NT2/D1 (cell line): ENCODE data around the gene SCML1.
A peak's percentile ranks its signal among the peaks of the same experiment; 100 is the strongest.

Experiments
- DNase-seq: peaks from one replicate; pipeline ENCODE4 v3.0.0-alpha.2; 2011; ENCODE audit warnings: low read depth, low spot score
- H3K27me3 ChIP-seq: 2 replicates; pipeline ENCODE4 v1.6.0; 2011; ENCODE audit warnings: mild to moderate bottlenecking; ENCODE audit not compliant: insufficient read length, insufficient read depth
- H3K36me3 ChIP-seq: 2 replicates; pipeline ENCODE4 v1.6.1; 2011; ENCODE audit warnings: mild to moderate bottlenecking, low read length, mixed read lengths; ENCODE audit not compliant: insufficient read depth, insufficient read length
- H3K4me1 ChIP-seq: 2 replicates; pipeline ENCODE4 v1.5.1; 2011; ENCODE audit not compliant: insufficient read depth, insufficient read length
- H3K4me3 ChIP-seq: 2 replicates; pipeline ENCODE4 v1.5.1; 2011; ENCODE audit warnings: low read depth; ENCODE audit not compliant: insufficient read length
- H3K9ac ChIP-seq: 2 replicates; pipeline ENCODE4 v1.6.0; 2011; ENCODE audit warnings: low read depth; ENCODE audit not compliant: insufficient read length
- H3K9me3 ChIP-seq: 2 replicates; pipeline ENCODE4 v1.5.1; 2011; ENCODE audit warnings: mild to moderate bottlenecking, low read length; ENCODE audit not compliant: insufficient read depth
- SUZ12 ChIP-seq: IDR thresholded peaks from 2 replicates; pipeline ENCODE4 v1.6.1; 2011; ENCODE audit not compliant: insufficient read length, insufficient read depth; ENCODE audit errors: extremely low read depth
- YY1 ChIP-seq: IDR thresholded peaks from 2 replicates; pipeline ENCODE4 v1.6.1; 2011; ENCODE audit not compliant: insufficient read length, insufficient read depth
- ZNF274 ChIP-seq: IDR thresholded peaks from 2 replicates; pipeline ENCODE4 v1.6.1; 2011; ENCODE audit warnings: mild to moderate bottlenecking, low read depth, low read length

The SCML1 gene

GRCh38 chrX:17738737-17739535 lies 1.6 kb downstream of the SCML1 start:
- no peaks in the 10 kb centered on the region for H3K9me3 ChIP-seq
- TF ChIP-seq YY1 (no peak), ZNF274 (no peak), SUZ12 (no peak)
- H3K9ac ChIP-seq: peak overlapping the region; percentile 8
- peak overlapping the region; percentile 79 for H3K4me3 ChIP-seq
- H3K36me3 ChIP-seq: no peaks in the 10 kb centered on the region
- H3K4me1 ChIP-seq: no peaks in the 10 kb centered on the region
- DNase-seq: no peak
- peaks cover 6% of the 10 kb centered on the region for H3K27me3 ChIP-seq

DNA sequence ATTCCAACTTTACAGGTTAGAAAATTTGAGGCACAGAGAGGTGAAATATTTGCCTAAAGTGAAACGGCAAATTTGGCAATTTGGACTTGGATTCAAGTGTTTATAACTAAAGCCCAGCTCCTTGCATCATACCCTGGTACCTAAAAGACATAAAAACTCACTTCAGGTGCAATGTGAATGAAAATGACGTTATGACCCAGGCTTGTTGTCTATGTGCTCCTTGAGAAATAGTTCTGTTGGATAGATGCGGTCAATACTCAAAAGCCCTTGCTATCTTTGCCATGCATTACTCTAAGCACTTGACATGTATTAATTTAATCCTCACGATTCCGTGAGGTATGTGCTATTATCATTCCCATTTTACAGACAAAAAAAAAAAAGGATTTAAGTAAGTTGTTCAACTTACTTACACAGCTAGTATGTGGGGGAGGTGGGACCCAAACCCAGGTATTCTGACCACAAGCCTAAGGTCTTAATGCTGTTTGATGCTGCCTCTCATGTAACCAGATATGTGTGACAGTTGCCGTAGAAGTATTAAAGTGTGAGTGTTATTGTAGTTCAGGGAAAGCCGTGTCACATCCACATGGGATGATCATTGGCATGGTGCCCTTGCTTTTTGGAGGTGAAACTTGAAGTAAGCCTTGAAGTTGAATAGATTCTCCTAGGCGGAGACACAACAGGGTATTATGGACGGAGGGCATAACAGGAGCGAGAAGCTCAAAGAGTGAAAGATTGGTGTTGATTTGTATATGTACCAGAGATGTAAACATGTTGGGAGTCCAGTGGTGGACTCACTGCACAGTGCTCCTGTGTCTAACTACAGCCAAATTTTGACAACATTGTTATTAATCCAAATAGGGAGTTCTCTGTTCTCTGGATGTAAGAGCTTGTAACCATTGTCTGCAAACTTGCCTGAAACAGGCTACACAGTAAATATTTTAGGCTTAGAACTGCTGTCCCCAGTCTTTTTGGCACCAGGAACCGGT lies 3.1 kb downstream of the SCML1 start:
- H3K9ac ChIP-seq: no peak overlapping the region
- no peaks in the 10 kb centered on the region for H3K4me1 ChIP-seq
- peaks cover 6% of the 10 kb centered on the region for H3K27me3 ChIP-seq
- DNase-seq: no peak
- H3K9me3 ChIP-seq: no peaks in the 10 kb centered on the region
- no peak overlapping the region for H3K4me3 ChIP-seq
- no peaks in the 10 kb centered on the region for H3K36me3 ChIP-seq
- no peak for TF ChIP-seq ZNF274
- TF ChIP-seq YY1: no peak
- TF ChIP-seq SUZ12: no peak

DNA sequence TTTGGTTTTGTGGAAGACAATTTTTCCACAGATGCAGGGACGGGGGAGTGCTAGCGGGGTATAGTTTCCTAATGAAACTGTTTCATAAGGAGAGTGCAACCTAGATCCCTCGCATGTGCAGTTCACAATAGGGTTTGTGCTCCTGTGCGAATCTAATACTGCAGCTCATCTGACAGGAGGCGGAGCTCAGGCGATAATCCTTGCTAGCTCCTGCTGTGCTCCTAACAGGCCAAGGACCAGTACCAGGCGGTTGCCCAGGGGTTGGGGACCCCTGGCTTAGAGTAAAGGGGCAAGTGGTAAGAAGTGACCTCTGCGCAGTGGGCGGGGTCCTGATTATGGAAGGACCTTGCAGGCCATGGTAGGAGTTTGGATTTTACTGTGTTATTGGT lies 3.8 kb downstream of the SCML1 start:
- Histone ChIP-seq H3K4me1 (no peaks in the 10 kb centered on the region), H3K4me3 (no peak overlapping the region), H3K9ac (no peak overlapping the region), H3K27me3 (peaks cover 6% of the 10 kb centered on the region), H3K36me3 (no peaks in the 10 kb centered on the region), H3K9me3 (no peaks in the 10 kb centered on the region)
- no peak for TF ChIP-seq YY1
- no peak for TF ChIP-seq ZNF274
- TF ChIP-seq SUZ12: no peak
- no peak for DNase-seq

- Histone ChIP-seq H3K27me3 (peaks cover 3% of the 10 kb centered on the region), H3K9me3 (no peaks in the 10 kb centered on the region), H3K4me1 (no peaks in the 10 kb centered on the region), H3K36me3 (no peaks in the 10 kb centered on the region), H3K4me3 (no peak overlapping the region), H3K9ac (no peak overlapping the region)
- no peak for TF ChIP-seq ZNF274
- TF ChIP-seq SUZ12: no peak
- TF ChIP-seq YY1: no peak
- no peak for DNase-seq
Measured at GRCh38 chrX:17743913-17744312, 6.6 kb downstream of the SCML1 start.

DNA sequence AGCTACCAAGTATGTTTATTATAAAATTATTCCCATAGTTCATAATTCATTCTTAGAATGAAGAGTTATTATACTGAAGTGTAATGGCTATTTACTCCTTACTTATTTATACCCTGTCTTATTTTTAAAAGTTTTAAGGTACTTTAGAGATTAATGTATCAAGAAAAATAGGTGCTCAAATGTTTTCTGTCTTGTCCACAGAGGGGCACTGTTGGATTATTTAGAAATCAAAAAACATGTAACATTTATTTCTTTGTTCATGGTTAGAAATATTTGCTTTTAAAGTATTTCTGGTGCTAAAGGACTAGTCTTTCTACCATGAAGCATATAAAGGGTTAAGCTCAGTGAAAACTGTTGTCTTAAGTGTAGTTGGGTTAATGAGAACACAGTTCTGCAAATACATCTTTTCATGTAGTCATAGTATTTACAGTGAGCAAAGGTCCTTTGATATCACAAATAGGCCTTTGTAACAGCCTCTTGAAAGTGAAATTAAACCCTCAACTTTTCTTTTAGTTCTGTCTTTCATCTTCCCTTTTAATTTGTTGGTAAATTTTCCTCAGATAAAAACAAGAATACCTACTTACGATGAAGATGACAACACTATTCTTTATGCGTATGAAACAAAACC lies 7.7 kb downstream of the SCML1 start:
- Histone ChIP-seq H3K4me1 (no peaks in the 10 kb centered on the region), H3K36me3 (peaks cover 2% of the 10 kb centered on the region), H3K9me3 (no peaks in the 10 kb centered on the region), H3K27me3 (no peaks in the 10 kb centered on the region), H3K4me3 (no peak overlapping the region), H3K9ac (no peak overlapping the region)
- no peak for TF ChIP-seq SUZ12
- TF ChIP-seq ZNF274: no peak
- no peak for TF ChIP-seq YY1
- DNase-seq: no peak

- Histone ChIP-seq H3K9me3 (no peaks in the 10 kb centered on the region), H3K4me3 (no peak overlapping the region), H3K36me3 (peaks cover 3% of the 10 kb centered on the region), H3K27me3 (no peaks in the 10 kb centered on the region), H3K9ac (no peak overlapping the region), H3K4me1 (no peaks in the 10 kb centered on the region)
- no peak for DNase-seq
- TF ChIP-seq YY1 (no peak), SUZ12 (no peak), ZNF274 (no peak)
Measured at GRCh38 chrX:17747692-17748091, 10.4 kb downstream of the SCML1 start.

DNA sequence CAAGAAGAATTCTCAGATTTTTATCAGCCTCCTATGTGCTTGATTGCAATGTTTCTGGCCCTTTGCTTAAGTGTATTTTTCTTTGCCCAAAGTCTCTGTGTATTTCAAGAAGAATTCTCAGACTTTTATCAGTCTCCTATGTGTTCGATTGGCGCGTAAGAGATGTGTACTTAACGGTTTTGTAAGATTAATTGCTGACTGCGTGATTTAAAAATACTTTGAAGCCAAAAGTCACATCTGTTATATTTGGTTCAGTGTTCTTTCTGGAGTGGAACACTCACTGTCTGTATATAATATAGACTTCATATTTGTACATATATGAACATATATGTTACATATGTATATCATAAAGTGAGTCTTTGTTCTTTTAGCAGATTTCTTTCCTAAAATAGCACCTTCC lies 11.4 kb downstream of the SCML1 start:
- no peaks in the 10 kb centered on the region for H3K9me3 ChIP-seq
- H3K36me3 ChIP-seq: peaks cover 3% of the 10 kb centered on the region
- H3K4me1 ChIP-seq: no peaks in the 10 kb centered on the region
- no peak overlapping the region for H3K9ac ChIP-seq
- no peak overlapping the region for H3K4me3 ChIP-seq
- no peak for DNase-seq
- no peak for TF ChIP-seq SUZ12
- TF ChIP-seq ZNF274: no peak
- TF ChIP-seq YY1: no peak
- H3K27me3 ChIP-seq: no peaks in the 10 kb centered on the region
